Limb (tissue), 2 donors: ENCODE data around the gene WDR31.
A peak's percentile ranks its signal among the peaks of the same experiment; 100 is the strongest.
"Not testable (repeated sequence)": the region's sequence is repeated elsewhere in the genome, so short reads cannot be mapped to it uniquely, and the experiment has no call there.

ENCODE experiments used
- DNase-seq, 2 donors: peaks; one replicate each; pipeline ENCODE4 v3.0.0-alpha.2; 2016; ENCODE audit errors: extremely low spot score in 2 of 2

Gene WDR31

DNA sequence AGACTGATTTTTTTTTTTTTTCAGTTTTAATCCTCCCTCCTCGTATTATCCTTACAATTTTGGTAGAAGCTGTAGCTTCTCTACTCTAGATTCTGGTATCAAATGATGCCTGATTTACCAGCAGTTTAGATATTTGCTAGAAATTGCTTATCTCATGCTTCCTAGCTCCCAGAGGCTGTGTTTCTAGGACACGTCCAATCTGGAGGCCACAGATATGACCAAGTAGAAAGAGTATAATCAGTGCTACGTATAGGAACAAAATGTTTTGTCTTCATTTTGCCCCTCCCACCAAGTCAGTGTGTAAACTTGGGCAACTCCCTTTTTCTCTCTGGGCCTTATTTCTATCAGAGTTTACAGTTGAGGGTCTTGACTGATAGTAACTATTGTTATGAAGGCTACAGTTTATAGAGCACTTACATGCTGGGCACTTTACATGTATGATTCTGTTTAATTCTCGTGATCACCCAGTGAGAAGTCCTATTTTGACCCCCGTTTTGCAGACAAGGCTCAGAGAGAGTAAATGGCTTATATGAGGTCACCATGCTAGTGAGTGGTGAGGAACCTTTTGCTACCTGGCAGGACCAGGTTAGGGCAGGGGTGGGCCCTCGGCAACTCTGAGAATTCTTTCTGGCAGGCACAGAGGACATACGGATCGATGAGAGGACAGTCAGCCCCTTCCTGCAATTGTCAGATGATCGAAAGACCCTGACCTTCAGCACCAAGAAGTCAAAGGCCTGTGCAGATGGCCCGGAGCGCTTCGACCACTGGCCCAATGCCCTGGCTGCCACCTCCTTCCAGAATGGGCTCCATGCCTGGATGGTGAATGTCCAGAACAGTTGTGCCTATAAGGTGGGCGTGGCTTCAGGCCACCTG is 29.1 kb upstream of the WDR31 start:
- DNase-seq, result no peak

DNA sequence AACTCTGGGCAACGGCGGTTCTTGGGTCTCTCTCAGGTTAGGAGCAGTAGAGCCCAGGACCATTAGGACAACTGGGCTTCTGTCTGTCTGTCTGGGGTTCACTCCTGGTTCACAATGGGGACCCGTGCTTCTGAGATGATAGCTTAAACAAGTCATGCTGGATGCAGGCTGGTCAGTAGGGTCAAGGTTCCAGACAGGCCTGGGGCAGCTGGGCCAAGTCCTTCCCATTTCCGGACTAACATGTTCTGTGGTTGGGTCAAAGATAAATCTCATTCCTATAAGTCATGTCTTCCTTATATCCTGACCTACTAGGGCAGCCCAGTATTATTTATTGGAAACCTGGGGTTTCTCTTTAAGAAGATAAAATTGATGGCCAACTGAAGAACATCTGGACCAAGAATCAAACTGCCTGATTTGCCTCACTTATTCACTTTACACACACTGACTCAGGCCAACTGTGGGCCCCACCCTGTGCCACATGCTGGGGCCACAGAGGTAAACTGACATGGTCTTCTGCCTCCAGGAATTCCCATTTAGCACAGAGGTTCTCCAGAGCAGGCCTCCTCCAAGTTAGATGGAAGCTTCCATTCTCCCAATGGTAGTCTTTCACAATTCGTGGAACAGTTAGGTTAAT is 28.4 kb upstream of the WDR31 start:
- no peak for DNase-seq

DNA sequence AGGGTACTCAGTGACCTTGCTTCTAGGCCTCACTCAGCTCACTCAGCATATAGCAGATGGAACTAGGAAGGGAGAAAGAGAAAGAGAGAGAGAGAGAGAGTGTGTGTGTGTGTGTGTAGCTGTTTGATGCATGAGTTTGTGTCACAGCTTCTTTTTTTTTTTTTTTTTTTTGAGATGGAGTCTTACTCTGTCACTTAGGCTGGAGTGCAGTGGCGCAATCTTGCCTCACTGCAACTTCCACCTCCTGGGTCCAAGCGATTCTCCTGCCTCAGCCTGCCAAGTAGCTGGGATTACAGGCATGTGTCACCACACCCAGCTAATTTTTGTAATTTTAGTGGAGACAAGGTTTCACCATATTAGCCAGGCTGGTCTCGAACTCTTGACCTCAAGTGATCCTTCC is 25.6 kb upstream of the WDR31 start:
- not testable (repeated sequence) for DNase-seq

DNA sequence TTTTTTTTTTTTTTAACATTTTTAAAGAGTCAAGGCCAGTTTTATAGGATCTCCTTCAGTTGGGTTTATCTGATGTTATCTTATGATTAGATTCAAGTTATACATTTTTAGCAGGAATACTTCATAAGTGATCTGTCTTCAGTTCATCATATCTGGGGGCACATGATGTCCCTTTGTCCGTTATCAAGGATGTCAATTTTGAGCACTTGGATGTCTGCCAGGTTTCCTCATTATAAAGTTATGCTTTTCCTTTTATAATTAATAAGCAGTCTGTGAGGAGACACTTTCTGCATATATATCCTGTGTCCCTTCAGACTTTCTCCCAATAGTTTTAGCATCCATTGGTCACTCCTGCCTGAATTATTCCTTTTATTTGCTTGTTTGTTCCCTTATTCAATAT is 24.9 kb upstream of the WDR31 start:
- no peak for DNase-seq

DNA sequence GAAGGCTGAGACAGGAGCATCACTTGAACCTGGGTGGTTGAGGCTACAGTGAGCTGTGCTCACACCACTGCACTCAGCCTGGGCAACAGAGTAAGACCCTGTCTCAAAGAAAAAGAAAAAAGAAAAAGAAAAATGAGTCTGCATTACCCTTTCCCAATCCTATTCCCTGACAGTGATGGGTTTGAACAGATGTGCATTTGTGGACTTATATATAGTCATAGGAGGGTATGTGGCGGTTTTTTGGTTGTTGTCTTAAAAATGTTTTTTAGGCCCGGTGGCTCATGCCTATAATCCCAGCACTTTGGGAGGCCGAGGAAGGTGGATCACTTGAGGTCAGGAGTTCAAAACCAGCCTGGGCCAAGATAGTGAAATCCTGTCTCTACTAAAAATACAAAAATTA is 23.3 kb upstream of the WDR31 start:
- DNase-seq, result no peak

DNA sequence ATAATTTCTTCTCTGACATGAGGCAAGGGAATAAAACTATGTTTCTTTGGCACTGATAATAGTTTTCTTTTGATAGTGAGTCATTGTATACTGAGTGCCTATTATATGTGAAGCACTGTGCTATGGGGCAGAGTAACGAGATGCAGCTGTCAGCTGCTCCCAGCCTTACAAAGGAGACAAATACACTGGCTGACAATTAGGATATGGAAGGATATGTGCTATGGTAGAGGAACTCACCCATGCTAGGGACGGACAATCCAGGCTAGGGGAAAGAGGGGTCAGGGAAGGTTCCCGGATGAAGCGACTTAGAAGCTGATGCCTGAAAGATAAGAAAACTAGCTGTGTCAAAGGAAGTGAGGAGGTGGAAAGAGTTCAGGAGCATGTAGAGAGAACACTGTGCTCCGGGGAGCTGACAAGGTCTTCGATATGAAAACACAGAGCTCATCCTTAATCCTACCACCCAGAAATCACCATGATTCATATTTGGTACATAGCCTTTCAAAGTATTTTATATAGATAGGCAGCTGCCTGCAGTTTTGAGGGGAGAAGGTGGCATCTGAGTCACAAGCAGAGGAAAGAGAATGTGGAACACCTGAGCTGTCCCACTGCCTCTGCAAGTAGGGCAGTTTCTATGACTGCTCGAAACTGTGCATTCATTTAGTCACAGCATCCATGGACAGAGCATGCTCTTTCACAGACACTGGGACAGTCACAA is 21.4 kb upstream of the WDR31 start:
- no peak for DNase-seq

DNA sequence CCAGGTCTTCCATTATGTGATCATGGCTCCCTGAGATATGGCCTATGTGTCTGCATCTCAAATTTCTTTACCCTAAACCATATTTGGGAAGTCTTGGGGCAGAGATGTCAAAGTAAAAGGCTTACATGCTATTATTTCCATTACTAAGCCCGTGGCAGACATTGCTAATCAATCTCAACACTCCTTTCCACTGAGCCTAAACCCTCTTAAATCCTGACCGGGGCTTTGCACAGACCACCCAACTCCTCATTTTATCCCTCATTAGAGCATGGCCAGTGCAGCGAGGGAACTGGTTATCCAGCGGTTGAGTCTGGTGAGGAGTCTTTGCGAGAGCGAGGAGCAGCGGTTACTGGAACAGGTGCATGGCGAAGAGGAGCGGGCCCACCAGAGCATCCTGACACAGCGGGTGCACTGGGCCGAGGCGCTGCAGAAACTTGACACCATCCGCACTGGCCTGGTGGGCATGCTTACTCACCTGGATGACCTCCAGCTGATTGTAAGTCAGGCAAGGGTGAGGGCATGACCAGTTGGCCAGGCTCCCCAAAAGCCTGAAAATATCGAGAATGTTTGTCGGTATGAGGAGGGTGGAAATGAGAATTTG is 20.3 kb upstream of the WDR31 start:
- no peak for DNase-seq

DNA sequence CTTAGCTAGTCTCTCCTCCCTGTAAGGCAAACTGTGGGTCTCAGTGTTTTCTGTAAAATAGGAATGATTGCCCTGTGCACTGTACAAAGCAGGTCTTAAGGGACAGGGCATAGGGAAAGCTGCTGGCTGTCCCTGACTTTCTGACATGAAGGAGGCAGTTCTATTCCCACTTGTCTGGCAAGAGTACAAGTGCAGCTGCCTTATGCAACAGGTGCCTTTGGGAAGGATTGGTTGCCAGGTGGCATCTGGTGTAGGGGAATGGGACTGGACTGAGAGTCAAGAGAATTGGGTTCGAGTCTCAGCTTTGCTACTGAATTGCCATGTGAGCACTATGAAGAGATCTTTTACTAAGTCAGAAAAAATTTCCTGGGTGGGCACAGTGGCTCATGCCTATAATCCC is 19.3 kb upstream of the WDR31 start:
- DNase-seq, result no peak

DNA sequence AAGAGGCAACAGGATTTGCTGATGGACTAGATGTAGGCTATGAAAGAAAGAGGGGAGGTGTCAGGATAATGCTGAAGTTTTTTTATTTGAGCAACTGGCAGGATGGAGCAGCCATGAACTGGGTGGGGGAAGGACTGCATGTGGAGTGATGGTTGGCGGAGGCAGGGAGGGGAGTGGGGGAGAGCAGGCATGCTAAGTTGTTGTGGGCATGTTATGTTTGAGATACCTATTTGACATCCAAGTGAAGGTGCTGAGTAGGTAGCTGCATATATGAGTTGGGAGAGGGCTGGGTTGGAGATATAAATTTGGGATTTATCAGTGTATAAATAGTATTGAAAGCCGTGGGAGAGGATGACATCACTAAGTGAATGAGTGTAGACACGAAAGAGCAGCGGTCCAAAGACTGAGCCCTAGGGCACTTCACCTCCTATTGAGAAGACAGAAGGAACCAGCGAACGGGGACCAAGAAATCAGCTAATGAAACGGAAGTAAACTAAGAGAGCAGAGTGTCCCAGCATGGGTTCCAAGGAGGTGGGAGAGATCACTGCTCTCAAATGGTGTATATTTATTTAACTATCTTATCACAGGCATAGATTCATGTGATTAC is 16.7 kb upstream of the WDR31 start:
- DNase-seq, result no peak

DNA sequence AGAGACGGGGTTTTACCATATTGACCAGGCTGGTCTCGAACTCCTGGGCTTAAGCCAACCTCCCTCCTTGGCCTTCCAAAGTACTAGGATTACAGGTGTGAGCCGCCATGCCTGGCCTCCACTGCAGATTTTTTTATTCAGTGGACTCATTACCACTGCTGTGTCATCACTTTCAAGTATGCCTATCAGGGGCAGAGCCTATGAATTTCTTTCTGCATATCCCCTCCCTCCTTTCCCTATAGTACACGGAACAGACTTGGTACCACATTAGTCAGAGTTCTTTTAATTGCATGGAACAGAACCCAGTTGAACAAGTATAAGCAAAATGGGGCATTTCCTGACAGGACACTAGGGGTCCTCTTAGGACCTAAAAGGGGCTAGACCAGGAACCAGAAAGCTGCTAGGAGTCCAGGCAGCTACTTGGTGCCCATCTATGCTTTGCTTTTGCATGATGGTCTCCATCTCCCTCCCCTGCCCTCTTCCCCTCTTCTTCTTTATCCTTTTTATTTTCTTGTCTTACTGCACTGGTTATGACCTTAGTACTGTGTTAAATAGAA is 15.0 kb upstream of the WDR31 start:
- no peak for DNase-seq

DNA sequence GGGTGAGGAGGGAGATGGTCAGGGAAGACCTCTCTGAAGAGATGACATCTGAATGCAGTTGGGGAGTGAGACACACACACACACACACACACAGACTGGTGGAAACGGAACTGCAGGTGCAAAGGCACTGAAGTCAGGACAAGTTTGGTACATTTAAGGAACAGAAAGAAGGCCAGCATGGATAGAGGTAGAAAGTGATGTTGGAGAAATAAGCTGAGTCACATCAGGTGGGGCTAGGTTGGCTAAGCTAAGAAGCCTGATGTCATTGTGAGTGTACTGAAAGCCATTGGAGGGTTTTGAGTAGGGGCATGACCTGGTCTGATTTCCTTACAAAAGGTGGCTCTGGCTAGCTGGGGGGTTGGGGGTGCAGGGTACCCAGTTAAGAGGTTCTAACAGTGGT is 12.3 kb upstream of the WDR31 start:
- DNase-seq, result no peak

DNA sequence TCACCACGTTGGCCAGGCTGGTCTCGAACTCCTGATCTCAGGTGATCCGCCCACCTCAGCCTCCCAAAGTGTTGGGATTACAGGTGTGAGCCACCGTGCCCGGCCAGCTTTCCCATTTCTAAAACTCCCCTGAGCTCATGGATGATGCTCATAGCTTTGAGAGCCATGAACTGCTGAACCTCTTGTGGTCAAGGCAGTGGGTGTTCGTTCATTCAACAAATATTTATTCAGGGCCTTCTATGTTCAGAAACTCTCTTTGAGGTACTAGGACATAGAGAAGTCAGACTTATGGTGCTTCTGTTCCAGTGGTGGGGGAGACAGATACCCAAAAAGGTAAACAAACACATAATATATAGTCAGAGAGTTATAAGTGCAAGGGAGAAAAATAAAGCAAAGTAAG is 11.9 kb upstream of the WDR31 start:
- DNase-seq, result no peak

DNA sequence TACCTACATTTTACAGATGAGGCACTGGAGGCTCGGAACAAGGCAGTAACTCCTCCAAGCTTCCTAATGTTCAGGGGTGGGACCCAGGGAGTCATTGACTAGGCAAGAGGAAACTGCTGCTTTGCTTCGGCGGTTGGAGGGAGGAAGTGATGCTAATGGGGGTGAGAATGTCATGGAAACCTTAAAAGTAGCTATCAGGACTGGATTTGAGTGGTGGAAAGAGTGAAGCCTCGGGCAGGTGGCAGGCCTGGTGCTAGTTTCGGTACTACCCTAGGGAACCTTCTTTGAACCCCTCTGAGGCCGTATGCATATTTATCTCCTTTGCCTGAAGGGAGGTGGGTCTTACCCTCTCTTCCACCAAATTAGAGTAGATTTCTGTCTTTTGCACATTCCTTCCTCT is 10.9 kb upstream of the WDR31 start:
- no peak for DNase-seq

DNA sequence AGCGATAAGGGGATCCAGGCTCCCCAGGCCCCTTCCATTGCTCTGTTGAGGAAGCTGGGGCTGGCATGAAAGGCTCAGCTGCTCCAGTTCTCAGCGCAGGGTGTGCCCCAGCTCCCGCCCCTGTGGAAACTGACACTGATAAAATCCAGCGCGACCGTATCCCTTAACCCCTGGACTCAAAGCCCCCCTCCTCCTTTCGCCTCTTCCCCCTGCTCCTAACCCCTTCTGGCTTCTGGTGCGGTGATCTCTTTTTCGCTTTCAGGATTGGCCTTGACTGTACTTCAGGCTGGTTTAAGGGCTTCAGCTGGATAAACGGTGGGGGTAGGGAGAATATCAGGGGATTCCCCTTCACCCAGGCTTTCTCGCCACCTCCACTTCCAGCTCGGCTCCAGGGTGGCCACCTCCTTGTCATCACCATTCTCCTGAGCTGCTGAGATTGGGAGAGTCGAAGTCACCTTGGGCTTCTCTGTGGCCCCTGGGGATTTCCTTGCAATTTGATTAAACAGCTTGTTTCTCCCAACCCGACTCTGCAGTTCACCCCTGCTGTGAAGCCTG is 10.1 kb upstream of the WDR31 start:
- DNase-seq, result no peak

DNA sequence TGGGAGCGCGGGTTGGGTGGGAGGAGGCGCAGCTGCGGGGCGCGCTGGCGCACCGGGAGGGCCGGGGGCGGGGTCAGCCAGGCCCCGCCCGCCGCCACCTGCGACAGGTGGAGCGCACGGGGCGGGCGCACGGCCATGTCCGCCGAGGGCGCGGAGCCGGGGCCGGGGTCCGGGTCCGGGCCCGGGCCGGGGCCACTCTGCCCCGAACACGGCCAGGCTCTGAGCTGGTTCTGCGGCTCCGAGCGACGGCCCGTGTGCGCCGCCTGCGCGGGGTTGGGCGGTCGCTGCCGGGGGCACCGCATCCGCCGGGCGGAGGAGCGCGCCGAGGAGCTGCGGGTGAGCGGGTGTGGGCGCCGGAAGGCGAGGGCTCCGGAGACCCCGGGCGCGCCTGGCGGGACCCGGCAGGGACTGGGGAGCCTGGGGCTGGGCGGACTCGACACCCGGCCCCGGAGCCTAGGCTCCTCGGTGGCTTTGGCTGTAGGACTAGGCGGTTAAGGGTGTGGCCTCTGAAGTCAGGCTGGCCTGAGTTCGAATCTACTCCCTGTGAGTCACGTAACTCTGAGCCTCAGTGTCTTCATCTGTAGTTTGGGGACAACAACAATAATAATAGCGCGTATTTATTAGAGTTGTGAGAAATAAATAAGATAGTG is 9.5 kb upstream of the WDR31 start, which contains the start of gene BSPRY:
Gene BSPRY (plus strand): TSS at position 97 of the 650 bp plus-strand sequence. CDS start 39 bp downstream, at position 136.
- no peak for DNase-seq

DNA sequence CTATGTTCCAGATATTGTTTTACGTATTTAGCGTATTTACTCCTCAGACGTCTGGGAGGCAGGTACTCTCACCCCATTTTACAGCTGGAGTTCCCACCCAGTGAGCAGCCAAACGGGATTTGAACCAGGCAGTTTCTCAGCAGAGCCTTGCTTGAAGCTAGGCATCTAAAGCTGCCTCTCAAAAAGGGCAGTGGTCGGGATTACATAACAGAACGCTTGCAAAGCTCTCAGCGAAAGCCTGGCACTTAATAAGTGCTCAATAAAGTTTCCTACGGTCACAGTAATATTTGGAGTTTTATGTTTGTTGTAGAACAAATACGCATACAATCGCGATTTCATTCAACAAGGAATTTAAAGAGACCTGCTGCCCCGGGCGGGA is 9.0 kb upstream of the WDR31 start:
- no peak for DNase-seq

DNA sequence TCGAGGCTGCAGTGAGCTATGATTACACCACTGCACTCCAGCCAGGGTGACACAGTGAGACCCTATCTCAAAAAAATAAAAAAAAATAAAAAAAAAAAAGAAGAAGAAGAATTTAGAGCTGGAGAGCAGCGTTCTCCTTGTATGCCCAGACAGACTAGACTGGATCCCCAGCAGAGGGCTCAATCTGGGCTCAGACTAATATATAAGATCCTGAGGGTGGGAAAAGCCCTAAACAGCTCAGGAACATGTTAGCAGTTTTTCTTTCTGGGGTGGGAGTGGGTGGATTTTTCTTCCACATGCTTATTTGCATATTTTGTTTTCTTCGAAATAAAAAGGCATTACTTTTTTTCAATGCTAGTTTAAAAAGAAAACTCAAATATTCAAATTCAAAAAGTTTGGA is 8.4 kb upstream of the WDR31 start:
- no peak for DNase-seq

DNA sequence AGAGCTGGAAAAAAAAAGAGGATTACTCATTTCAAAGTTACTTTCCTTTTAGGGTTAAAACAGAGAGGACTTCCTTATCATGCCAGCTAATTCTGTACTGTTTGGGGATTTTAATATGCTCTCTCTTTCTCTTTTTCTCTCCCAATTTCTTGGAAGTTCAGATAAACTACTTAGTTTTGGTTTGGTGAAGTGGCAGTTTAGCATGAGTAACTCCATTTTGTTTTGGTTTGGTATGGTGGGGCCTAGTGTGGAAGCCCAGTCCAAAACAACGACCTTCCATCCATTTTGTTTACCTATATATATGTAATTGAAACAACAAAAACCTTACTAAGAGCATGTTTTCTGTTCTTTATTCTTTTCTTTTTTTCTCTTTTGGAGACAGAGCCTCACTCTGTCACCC is 5.6 kb upstream of the WDR31 start:
- no peak for DNase-seq

DNA sequence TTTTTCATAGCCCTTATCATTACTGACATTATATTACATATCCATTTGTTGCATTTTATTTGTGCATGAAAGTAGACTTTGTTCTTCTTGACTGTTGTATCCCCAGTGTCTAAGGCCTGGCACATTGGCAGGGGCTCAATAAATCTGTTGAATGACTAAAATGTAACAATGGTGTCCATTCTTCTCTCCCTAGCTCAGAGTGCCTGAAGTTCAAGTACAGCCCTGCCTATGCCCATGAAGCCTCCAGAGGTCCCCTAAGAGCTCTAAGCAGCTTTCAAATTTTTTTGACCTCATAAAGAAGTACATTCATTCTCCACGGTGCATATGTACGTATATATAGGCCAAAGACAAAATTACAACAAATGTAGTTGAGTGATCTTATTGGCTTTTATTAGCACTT is 5.1 kb upstream of the WDR31 start:
- no peak for DNase-seq

DNA sequence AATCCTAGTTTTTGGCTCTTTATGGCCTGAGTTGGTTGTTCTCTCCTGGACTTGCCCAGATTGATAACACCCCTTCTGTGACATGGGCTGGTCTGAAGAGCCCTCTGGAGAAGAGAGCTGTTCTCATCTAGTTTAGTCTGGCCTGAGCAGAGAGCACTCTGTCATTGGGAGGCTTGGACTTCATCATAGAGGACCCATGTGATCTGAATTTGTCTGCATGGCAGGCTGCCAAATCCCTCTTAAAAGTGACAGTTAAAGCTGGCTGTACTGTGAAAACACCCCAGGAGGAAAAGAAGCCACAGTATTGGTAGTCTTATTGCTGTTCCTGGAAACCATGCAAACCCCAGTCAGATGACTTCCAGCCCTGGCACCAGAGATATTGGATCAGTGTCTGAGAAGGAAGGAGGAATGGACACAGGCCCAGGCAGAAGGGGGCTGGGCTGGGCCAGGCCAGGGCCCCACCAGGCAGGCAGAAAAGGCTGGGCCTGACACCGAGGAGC is 3.7 kb upstream of the WDR31 start:
- peak; percentile 60 to 68 for DNase-seq
